NCI-H1048 (cell line): ENCODE data around the gene GRIN2D.
"Not testable (repeated sequence)": the region's sequence is repeated elsewhere in the genome, so short reads cannot be mapped to it uniquely, and the experiment has no call there.

Experiments
- DNase-seq: peaks from one replicate; lab custom pipeline; 2025; lab: John Stamatoyannopoulos, UW

GRIN2D gene

GRCh38 chr19:48371771-48372170, 21.7 kb upstream of the GRIN2D start:
- not testable (repeated sequence) for DNase-seq

GRCh38 chr19:48372904-48373303, 20.6 kb upstream of the GRIN2D start:
- no peak for DNase-seq

GRCh38 chr19:48373567-48373966, 19.9 kb upstream of the GRIN2D start:
- no peak for DNase-seq

DNA sequence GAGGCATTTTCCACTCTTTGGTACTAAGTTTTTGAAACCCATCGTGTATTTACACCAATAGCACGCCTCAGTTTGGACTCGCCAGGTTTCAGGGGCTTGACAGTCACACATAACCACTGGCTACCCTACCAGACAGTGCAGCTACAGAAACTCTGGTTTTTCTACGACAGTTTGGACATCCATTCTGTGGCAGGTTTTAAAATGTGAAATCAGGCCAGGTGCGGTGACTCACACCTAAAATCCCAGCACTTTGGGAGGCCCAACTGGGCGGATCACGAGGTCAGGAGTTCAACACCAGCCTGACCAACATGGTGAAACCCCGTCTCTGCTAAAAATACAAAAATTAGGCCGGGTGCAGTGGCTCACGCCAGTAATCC, 15.3 kb upstream of the GRIN2D start:
- DNase-seq, result no peak

GRCh38 chr19:48379058-48379457, 14.4 kb upstream of the GRIN2D start:
- DNase-seq, result no peak

- DNase-seq, result no peak
These were observed 12.1 kb upstream of the GRIN2D start for GRCh38 chr19:48381178-48381950.

GRCh38 chr19:48382286-48382685, 11.2 kb upstream of the GRIN2D start:
- no peak for DNase-seq

GRCh38 chr19:48385461-48386087, 7.9 kb upstream of the GRIN2D start:
- no peak for DNase-seq

- no peak for DNase-seq
These were observed 6.5 kb upstream of the GRIN2D start for GRCh38 chr19:48386981-48387380.

DNA sequence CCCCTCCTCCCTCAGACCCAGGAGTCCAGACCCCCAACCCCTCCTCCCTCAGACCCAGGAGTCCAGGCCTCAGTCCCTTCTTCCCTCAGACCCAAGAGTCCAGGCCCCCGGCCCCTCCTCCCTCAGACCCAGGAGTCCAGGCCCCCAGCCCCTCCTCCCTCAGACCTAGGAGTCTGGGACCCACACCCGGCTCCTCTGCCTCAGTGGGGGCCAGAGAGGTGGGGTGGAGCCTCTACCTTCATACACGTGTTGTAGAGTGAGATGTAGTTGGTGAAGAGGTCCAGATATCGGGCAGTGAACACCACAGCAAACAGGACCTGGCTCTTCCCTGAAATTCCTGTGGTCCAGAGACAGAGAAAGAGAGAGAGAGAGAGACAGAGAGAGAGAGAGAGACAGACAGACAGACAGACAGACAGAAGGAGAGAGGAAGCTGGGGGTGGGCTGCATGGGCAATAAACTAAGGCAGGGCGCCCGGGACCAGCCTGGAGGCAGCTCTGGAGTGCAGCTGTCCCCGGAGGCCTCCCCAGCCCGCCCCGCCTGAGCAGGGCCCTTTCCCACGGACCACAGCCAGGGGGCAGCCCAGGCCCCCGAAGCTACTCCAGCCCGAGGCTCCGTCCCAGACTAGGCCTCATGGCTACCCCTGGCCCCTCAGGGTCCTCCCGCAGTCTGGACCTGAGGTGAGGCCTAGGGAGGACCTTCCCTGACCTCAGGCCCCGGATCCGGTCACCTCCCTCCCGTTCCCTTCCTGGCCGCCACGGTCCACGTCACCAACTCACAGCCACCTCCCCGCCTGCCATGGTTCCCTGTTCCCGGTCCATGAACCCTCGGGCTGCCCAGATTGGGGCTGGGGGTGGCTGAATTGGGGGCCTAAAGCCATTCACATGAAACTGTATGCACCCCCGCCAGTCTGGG, 3.0 kb upstream of the GRIN2D start:
- no peak for DNase-seq

- DNase-seq, result no peak
These were observed 2.1 kb upstream of the GRIN2D start, which contains the start of gene KDELR1 for GRCh38 chr19:48391100-48392005. KDELR1 (minus strand) TSS chr19:48391551; CDS start chr19:48391358, 193 bp downstream.

GRCh38 chr19:48392006-48392344, 1.5 kb upstream of the GRIN2D start:
- DNase-seq, result not testable (repeated sequence)

DNA sequence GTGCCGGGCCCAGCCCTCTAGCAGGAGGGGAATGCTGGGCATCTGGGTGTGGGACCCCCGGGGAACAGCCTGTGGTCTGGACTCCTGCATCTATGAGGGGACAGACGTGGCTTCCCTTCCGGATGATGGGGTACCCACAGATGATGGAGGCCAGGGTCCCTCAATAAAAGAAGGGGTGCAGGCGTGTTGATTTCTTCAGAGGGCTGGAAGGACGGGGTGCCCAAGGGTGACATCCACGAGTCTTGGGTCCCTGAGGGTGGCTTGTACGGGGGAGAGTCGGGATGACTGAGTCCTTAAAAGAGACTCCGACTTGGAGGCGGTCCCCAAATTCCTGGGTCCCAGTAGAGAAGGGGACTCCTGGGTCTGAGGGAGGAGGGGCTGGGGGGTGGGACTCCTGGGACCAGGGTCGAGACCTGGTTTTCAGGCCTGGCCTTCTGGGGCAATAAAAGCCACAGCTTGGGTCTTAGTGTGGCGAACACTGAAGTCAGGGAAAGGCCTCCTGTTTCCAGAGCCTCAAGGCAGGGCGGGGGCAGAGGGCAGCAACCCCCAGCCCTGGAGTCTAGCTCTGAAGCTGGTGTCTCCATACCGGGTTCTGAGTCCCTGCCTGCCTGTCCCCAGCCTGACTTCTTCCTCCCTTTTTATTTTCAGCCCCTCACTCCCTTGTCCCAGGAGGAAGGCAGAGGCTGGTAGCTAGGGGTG, 459 bp upstream of the GRIN2D start:
- no peak for DNase-seq

GRCh38 chr19:48394331-48395169, 1.1 kb downstream of the GRIN2D start:
- DNase-seq, result no peak

DNA sequence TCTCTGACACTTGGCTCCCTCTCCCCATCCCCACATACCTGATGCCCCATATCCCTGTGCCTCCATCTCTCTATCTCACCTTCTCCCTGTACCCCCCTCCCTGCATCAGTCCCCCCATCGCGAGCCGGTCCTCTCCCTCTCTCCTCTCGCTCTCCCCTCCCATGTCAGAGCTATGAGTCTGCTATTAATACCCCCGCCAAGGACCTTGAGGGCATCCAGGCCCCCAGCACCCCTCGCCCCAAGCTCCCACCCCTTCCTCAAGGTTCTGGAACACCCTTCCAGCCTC, 1.6 kb downstream of the GRIN2D start:
- DNase-seq, result no peak

DNA sequence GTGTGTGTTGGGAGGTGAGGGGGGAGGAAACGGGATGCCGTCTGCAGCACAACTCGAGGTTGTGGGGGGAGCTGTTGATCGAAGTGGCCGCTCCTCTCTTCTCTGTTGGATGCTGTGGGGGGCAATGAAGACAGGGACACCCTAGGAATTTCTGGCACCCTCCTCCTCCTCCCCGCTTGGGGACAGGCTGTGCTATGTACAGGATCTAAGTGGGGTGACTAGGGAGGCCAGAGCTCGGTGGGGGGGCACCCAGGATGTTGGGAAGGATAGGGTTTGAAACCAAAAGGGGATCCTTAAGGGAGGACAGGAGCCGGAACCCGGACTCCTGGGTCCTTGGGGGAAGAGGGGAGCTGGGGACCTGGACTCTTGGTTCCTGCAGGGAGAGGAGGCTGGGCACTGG, 2.0 kb downstream of the GRIN2D start:
- no peak for DNase-seq

GRCh38 chr19:48396016-48396823, 2.8 kb downstream of the GRIN2D start:
- no peak for DNase-seq

DNA sequence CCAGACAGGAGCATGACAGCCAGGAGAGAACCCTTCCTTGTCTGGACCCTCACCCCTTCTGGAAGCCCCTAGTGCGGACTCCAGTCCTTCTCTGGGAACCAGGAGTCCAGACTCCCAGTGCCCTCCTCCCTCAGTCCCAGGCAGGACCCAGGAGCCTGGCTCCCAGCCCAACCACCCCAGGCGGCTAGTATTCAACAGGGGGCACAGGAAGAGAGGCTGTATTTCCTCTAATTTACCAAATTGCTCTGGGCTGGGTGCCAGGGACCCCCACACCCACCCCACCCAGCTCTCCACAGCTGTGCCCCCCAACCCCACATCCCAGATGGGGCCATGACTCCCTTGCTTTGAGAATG, 3.3 kb downstream of the GRIN2D start:
- DNase-seq, result no peak

- DNase-seq, result no peak
These were observed 4.0 kb downstream of the GRIN2D start for GRCh38 chr19:48397263-48398101.
